ENCODE measurements around the gene CAMK2G. TPM values are rescaled to one million over a fixed set of nuclear protein-coding genes. Genes with fewer than 3 reads are reported as not detected.

The CAMK2G gene
- total RNA-seq, 1 experiment from 2014 or later = 179 TPM

DNA sequence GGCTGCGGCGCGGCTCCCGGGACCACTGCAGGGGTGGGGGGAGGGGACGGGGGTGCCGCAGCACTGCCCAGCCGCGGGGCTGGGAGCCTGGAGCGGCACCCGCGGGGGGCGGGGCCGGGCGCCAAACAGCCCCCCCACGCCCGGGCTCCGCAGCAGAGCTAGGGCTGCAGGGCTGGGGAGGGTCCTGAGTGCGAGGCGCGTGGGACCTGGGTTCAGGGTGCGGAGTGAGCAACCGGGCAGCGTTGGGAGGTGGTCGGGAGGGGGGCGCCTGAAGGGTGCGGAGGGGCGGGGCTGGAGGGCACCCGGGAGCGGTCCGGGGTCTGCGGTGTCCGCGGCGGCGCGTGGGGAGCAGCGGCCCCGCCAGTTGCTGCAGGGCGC lies 528 bp downstream of the CAMK2G start:
- Histone ChIP-seq H3K27ac (ENCODE audit: low read length) (no peak overlapping the region), H3K27me3 (ENCODE audit: low read length) (no peaks in the 10 kb centered on the region), H3K36me3 (ENCODE audit: low read depth, low read length) (peaks cover 40% of the 10 kb centered on the region), H3K79me2 (ENCODE audit: low read length) (peaks cover 50% of the 10 kb centered on the region), H3K9me2 (replicated peaks; ENCODE audit: low read length) (no peaks in the 10 kb centered on the region), H3K4me1 (ENCODE audit: insufficient read depth, low read length) (peaks cover 46% of the 10 kb centered on the region), H3K9ac (ENCODE audit: low read length) (peak overlapping the region; percentile 58), H4K20me1 (ENCODE audit: low read length) (peaks cover 45% of the 10 kb centered on the region), H3K9me3 (ENCODE audit: low read length) (no peaks in the 10 kb centered on the region), H2AFZ (ENCODE audit: low read length) (no peak overlapping the region), H3F3A (ENCODE audit: low read length, unreplicated experiment) (no peaks in the 10 kb centered on the region), H3K4me2 (ENCODE audit: low read length) (peak overlapping the region; percentile 64), H3K4me3 (ENCODE audit: low read length) (peak overlapping the region; percentile 68)
- ChIA-PET POLR2A (ENCODE audit: unreplicated experiment) (interaction anchor here (0.6 to 0.8 kb wide), 3 partner anchors 43 to 88 kb away, joined by 3 to 15 read pairs (median 4); no protein-coding TSS in a partner anchor), CTCF (interaction anchor here (0.7 kb wide), 1 partner anchor 92 kb away, joined by 4 read pairs; no protein-coding TSS in a partner anchor)
- DNase-seq (no peak), ATAC-seq (peak; percentile 2)
- BruUV-seq (replicated peaks) = no TSS peak
- intact Hi-C loops (cut with micrococcal nuclease) = no loop called here
- TF ChIP-seq EZH2 (IDR thresholded peaks at IDR 0.05; ENCODE audit: low read length, unreplicated experiment) (no peak), EZH2phosphoT487 (IDR thresholded peaks at IDR 0.05; ENCODE audit: borderline replicate concordance, low read length) (no peak)
- TF ChIP-seq, protein P1, sequence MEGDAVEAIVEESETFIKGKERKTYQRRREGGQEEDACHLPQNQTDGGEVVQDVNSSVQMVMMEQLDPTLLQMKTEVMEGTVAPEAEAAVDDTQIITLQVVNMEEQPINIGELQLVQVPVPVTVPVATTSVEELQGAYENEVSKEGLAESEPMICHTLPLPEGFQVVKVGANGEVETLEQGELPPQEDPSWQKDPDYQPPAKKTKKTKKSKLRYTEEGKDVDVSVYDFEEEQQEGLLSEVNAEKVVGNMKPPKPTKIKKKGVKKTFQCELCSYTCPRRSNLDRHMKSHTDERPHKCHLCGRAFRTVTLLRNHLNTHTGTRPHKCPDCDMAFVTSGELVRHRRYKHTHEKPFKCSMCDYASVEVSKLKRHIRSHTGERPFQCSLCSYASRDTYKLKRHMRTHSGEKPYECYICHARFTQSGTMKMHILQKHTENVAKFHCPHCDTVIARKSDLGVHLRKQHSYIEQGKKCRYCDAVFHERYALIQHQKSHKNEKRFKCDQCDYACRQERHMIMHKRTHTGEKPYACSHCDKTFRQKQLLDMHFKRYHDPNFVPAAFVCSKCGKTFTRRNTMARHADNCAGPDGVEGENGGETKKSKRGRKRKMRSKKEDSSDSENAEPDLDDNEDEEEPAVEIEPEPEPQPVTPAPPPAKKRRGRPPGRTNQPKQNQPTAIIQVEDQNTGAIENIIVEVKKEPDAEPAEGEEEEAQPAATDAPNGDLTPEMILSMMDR (conservative IDR thresholded peaks at IDR 0.05; ENCODE audit: low read depth, low read length) = no peak

DNA sequence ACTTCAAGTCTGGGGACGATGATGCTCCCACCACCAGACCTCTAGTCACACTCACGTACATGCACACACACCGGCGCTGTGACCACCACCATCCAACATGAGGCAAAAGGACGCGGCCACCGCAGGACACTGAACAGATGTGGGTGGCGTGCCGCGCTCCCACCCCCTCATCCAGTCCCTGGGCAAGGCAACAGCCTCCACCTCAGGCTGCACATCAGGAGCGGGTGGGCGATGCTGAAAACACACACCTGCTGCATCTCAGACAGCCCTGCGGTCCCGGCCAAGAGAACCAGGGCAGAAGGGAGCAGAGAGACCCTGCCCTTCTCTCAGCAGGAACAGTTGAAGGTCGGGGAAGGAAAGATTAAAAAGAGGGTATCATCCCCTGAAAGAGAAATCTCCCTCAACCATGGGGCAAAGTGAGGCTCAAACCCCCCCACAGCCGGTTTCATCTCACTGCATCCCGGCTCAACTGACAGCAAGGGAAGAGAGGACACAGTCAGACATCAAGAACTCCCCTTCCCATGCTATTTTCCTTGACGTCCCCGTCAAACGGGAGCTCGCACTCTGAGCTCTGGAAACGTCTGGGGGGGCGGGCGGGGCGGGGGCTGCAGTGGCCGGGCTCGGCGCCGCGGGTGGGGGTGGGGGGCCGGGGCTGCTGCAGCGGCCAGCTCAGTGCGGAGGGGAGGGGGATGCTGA lies 1.1 kb downstream of the CAMK2G start:
- ChIA-PET POLR2A (ENCODE audit: unreplicated experiment) (interaction anchor here (0.6 to 0.8 kb wide), 3 partner anchors 40 to 87 kb away, joined by 3 to 16 read pairs (median 4); no protein-coding TSS in a partner anchor), CTCF (no interaction called here)
- no peak for ATAC-seq
- H3K9me2 ChIP-seq (replicated peaks; ENCODE audit: low read length) = no peaks in the 10 kb centered on the region
- BruUV-seq (replicated peaks) = TSS peak; percentile 25
- H4K20me1 ChIP-seq (ENCODE audit: low read length) = peaks cover 49% of the 10 kb centered on the region
- H3K27me3 ChIP-seq (ENCODE audit: low read length) = no peaks in the 10 kb centered on the region
- peak overlapping the region; percentile 68 for H3K4me3 ChIP-seq (ENCODE audit: low read length)
- peaks cover 45% of the 10 kb centered on the region for H3K36me3 ChIP-seq (ENCODE audit: low read depth, low read length)
- no peaks in the 10 kb centered on the region for H3F3A ChIP-seq (ENCODE audit: low read length, unreplicated experiment)
- peaks cover 46% of the 10 kb centered on the region for H3K4me1 ChIP-seq (ENCODE audit: insufficient read depth, low read length)
- no peaks in the 10 kb centered on the region for H3K9me3 ChIP-seq (ENCODE audit: low read length)
- intact Hi-C loops (cut with micrococcal nuclease) = no loop called here
- peak overlapping the region; percentile 78 for H3K4me2 ChIP-seq (ENCODE audit: low read length)
- peak overlapping the region; percentile 3; the same call in 1 of the 2 replicates for H3K9ac ChIP-seq (ENCODE audit: low read length)
- DNase-seq = peak; percentile 42
- H3K79me2 ChIP-seq (ENCODE audit: low read length) = peaks cover 55% of the 10 kb centered on the region
- TF ChIP-seq EZH2phosphoT487 (IDR thresholded peaks at IDR 0.05; ENCODE audit: borderline replicate concordance, low read length) (no peak), EZH2 (IDR thresholded peaks at IDR 0.05; ENCODE audit: low read length, unreplicated experiment) (no peak)
- TF ChIP-seq, protein P1 (conservative IDR thresholded peaks at IDR 0.05; ENCODE audit: low read depth, low read length) = no peak
- H2AFZ ChIP-seq (ENCODE audit: low read length) = no peak overlapping the region
- H3K27ac ChIP-seq (ENCODE audit: low read length) = no peak overlapping the region
